ENCODE results near the gene LAMP5. TPM values are rescaled to one million over a fixed set of nuclear protein-coding genes. Genes with fewer than 3 reads are reported as not detected.

Gene LAMP5
- total and polyA plus RNA-seq, 3 experiments from 2014 or later = not detected

DNA sequence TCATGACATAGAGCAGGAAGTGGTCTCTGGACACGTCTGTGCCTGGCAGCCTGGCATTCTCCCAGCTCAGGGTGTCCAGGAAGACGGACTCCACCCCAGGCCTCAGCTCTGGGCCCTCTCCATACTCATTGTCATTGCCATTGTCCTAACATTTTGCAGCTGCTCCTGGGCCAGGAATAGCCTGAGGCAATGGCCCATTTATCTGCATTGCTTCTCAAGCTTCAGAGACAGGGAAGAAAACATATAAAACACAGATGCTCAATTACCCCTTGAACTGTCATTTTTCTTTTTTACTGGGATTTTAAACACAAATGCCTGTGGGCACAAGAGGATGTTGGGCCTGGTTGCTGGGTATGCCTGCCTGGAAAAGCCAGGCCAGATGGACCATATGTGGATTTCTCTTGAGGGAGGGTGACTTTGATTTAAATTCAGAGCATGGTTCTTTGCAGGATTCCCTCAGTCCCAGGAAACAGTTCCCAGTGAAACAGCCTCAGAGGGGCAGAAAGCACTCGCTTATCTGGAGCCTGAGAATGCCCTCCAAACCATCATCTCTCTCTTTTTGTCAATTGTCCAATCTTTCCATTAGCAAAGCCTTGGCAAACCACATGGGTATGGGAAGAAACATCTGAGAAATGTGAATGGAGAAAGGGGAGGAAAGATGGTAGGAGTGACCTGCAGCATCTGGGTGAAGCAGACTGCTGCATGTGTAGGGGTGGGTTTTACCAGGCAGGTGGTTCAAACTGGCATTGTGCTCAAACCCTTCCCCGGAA is 17.9 kb downstream of the LAMP5 start:
- no peak overlapping the region for H3K4me3 Mint-ChIP-seq
- Histone ChIP-seq H3K27ac (ENCODE audit: low read depth, low read length) (no peak overlapping the region), H3K36me3 (ENCODE audit: insufficient read depth, low read length) (no peaks in the 10 kb centered on the region), H3K4me1 (ENCODE audit: insufficient read depth, low read length) (no peaks in the 10 kb centered on the region), H3K4me3 (ENCODE audit: low read length) (no peak overlapping the region), H3K9me3 (ENCODE audit: low read length) (no peaks in the 10 kb centered on the region), H3K27me3 (ENCODE audit: insufficient read depth, low read length, poor library complexity, severe bottlenecking) (no peaks in the 10 kb centered on the region)
- no peaks in the 10 kb centered on the region for H3K27me3 Mint-ChIP-seq
- ChIA-PET CTCF (no interaction called here), POLR2A (no interaction called here)
- no peak for DNase-seq
- no peak overlapping the region for H3K27ac Mint-ChIP-seq
- H3K36me3 Mint-ChIP-seq = no peaks in the 10 kb centered on the region
- H3K4me1 Mint-ChIP-seq = no peaks in the 10 kb centered on the region
- peaks cover 0 to 7% (median 3%) of the 10 kb centered on the region in 5 donors for H3K9me3 Mint-ChIP-seq

GRCh38 chr20:9534025-9534424 is 19.6 kb downstream of the LAMP5 start:
- Mint-ChIP-seq H3K4me3 (no peak overlapping the region), H3K9me3 (peaks cover 0 to 7% (median 2%) of the 10 kb centered on the region in 5 donors), H3K27ac (no peak overlapping the region), H3K27me3 (no peaks in the 10 kb centered on the region), H3K36me3 (no peaks in the 10 kb centered on the region), H3K4me1 (no peaks in the 10 kb centered on the region)
- H3K4me3 ChIP-seq (ENCODE audit: low read length) = no peak overlapping the region
- H3K9me3 ChIP-seq (ENCODE audit: low read length) = no peaks in the 10 kb centered on the region
- H3K4me1 ChIP-seq (ENCODE audit: insufficient read depth, low read length) = no peaks in the 10 kb centered on the region
- H3K27ac ChIP-seq (ENCODE audit: low read depth, low read length) = no peak overlapping the region
- H3K27me3 ChIP-seq (ENCODE audit: insufficient read depth, low read length, poor library complexity, severe bottlenecking) = no peaks in the 10 kb centered on the region
- no peaks in the 10 kb centered on the region for H3K36me3 ChIP-seq (ENCODE audit: insufficient read depth, low read length)
- POLR2A ChIA-PET = no interaction called here
- no peak for DNase-seq
- CTCF ChIA-PET = no interaction called here

DNA sequence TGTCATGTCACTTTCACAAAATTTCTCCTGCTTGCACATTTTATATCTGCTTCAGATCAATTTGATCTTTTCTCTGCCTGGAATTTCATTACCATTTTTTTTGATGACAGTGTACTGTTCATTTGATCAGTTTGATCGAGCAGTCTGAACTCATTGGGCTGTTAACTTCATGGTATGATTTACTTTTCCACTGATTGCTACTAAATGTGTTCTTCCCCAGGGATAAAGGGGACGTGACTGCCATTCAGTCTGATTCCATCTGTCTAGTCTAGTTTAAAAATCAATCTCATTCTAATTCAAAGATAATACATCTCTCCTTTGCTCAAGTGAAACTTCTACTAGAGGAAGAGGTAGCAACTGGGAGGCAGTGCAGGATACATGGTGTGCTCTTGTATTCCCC is 21.1 kb downstream of the LAMP5 start:
- Histone ChIP-seq H3K36me3 (ENCODE audit: insufficient read depth, low read length) (no peaks in the 10 kb centered on the region), H3K27me3 (ENCODE audit: insufficient read depth, low read length, poor library complexity, severe bottlenecking) (no peaks in the 10 kb centered on the region), H3K4me3 (ENCODE audit: low read length) (no peak overlapping the region), H3K27ac (ENCODE audit: low read depth, low read length) (no peak overlapping the region), H3K4me1 (ENCODE audit: insufficient read depth, low read length) (no peaks in the 10 kb centered on the region), H3K9me3 (ENCODE audit: low read length) (no peaks in the 10 kb centered on the region)
- no peak for DNase-seq
- ChIA-PET POLR2A (no interaction called here), CTCF (interaction anchor here (1.7 kb wide), 1 partner anchor 11 kb away, joined by 4 read pairs; no protein-coding TSS in a partner anchor)
- Mint-ChIP-seq H3K9me3 (peaks cover 0 to 7% (median 2%) of the 10 kb centered on the region in 5 donors), H3K4me3 (no peak overlapping the region), H3K27me3 (no peaks in the 10 kb centered on the region), H3K4me1 (no peaks in the 10 kb centered on the region), H3K27ac (no peak overlapping the region), H3K36me3 (no peaks in the 10 kb centered on the region)

GRCh38 chr20:9543214-9543613 is 28.8 kb downstream of the LAMP5 start:
- Histone ChIP-seq H3K27ac (ENCODE audit: low read depth, low read length) (no peak overlapping the region), H3K4me1 (ENCODE audit: insufficient read depth, low read length) (no peaks in the 10 kb centered on the region), H3K27me3 (ENCODE audit: insufficient read depth, low read length, poor library complexity, severe bottlenecking) (no peaks in the 10 kb centered on the region), H3K4me3 (ENCODE audit: low read length) (no peak overlapping the region), H3K9me3 (ENCODE audit: low read length) (no peaks in the 10 kb centered on the region), H3K36me3 (ENCODE audit: insufficient read depth, low read length) (no peaks in the 10 kb centered on the region)
- H3K27me3 Mint-ChIP-seq = peaks cover 0 to 2% of the 10 kb centered on the region in 2 donors
- peaks cover 0 to 2% (median 2%) of the 10 kb centered on the region in 5 donors for H3K9me3 Mint-ChIP-seq
- no peaks in the 10 kb centered on the region for H3K4me1 Mint-ChIP-seq
- POLR2A ChIA-PET = no interaction called here
- no peaks in the 10 kb centered on the region for H3K36me3 Mint-ChIP-seq
- H3K4me3 Mint-ChIP-seq = no peak overlapping the region
- DNase-seq = no peak
- CTCF ChIA-PET = no interaction called here
- H3K27ac Mint-ChIP-seq = no peak overlapping the region

- Histone ChIP-seq H3K27me3 (ENCODE audit: insufficient read depth, low read length, poor library complexity, severe bottlenecking) (no peaks in the 10 kb centered on the region), H3K4me1 (ENCODE audit: insufficient read depth, low read length) (no peaks in the 10 kb centered on the region), H3K9me3 (ENCODE audit: low read length) (no peaks in the 10 kb centered on the region), H3K36me3 (ENCODE audit: insufficient read depth, low read length) (no peaks in the 10 kb centered on the region), H3K27ac (ENCODE audit: low read depth, low read length) (no peak overlapping the region), H3K4me3 (ENCODE audit: low read length) (no peak overlapping the region)
- DNase-seq = no peak
- no peak overlapping the region for H3K4me3 Mint-ChIP-seq
- H3K4me1 Mint-ChIP-seq = no peaks in the 10 kb centered on the region
- CTCF ChIA-PET = no interaction called here
- POLR2A ChIA-PET = no interaction called here
- H3K27me3 Mint-ChIP-seq = no peaks in the 10 kb centered on the region
- H3K36me3 Mint-ChIP-seq = no peaks in the 10 kb centered on the region
- no peak overlapping the region for H3K27ac Mint-ChIP-seq
- peaks cover 0 to 5% (median 0%) of the 10 kb centered on the region in 5 donors for H3K9me3 Mint-ChIP-seq
Observed at GRCh38 chr20:9550283-9550682, 35.9 kb downstream of the LAMP5 start.

DNA sequence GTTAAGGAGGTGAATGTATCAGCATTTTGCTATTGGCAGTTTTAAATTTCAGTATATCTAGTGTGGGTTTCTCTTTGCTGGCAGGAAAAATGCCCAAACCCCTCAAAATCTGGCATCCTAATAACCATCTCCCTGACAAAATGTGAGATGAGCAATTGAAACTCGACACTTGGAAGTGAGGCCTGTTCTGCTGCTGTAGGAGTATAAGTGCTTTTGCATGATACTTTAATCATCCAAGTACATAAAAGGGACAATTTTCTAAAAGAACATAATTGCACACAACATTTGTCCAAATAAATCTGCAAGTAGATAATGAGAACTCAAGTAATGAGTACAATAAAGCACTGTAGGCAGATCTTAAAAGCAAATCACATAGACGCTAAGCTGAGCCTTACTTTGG is 36.5 kb downstream of the LAMP5 start:
- no peaks in the 10 kb centered on the region for H3K4me1 ChIP-seq (ENCODE audit: insufficient read depth, low read length)
- Mint-ChIP-seq H3K9me3 (peaks cover 0 to 5% (median 0%) of the 10 kb centered on the region in 5 donors), H3K36me3 (no peaks in the 10 kb centered on the region), H3K27me3 (no peaks in the 10 kb centered on the region), H3K4me1 (no peaks in the 10 kb centered on the region), H3K27ac (no peak overlapping the region), H3K4me3 (no peak overlapping the region)
- no peak for DNase-seq
- CTCF ChIA-PET = no interaction called here
- POLR2A ChIA-PET = no interaction called here
- no peaks in the 10 kb centered on the region for H3K27me3 ChIP-seq (ENCODE audit: insufficient read depth, low read length, poor library complexity, severe bottlenecking)
- H3K27ac ChIP-seq (ENCODE audit: low read depth, low read length) = no peak overlapping the region
- no peak overlapping the region for H3K4me3 ChIP-seq (ENCODE audit: low read length)
- H3K36me3 ChIP-seq (ENCODE audit: insufficient read depth, low read length) = no peaks in the 10 kb centered on the region
- no peaks in the 10 kb centered on the region for H3K9me3 ChIP-seq (ENCODE audit: low read length)

- Mint-ChIP-seq H3K27me3 (no peaks in the 10 kb centered on the region), H3K36me3 (no peaks in the 10 kb centered on the region), H3K9me3 (peaks cover 0 to 5% (median 0%) of the 10 kb centered on the region in 5 donors), H3K4me3 (no peak overlapping the region), H3K27ac (no peak overlapping the region), H3K4me1 (no peaks in the 10 kb centered on the region)
- no peaks in the 10 kb centered on the region for H3K4me1 ChIP-seq (ENCODE audit: insufficient read depth, low read length)
- no peak for DNase-seq
- no peak overlapping the region for H3K27ac ChIP-seq (ENCODE audit: low read depth, low read length)
- H3K4me3 ChIP-seq (ENCODE audit: low read length) = no peak overlapping the region
- CTCF ChIA-PET = no interaction called here
- POLR2A ChIA-PET = no interaction called here
- no peaks in the 10 kb centered on the region for H3K9me3 ChIP-seq (ENCODE audit: low read length)
- no peaks in the 10 kb centered on the region for H3K36me3 ChIP-seq (ENCODE audit: insufficient read depth, low read length)
- no peaks in the 10 kb centered on the region for H3K27me3 ChIP-seq (ENCODE audit: insufficient read depth, low read length, poor library complexity, severe bottlenecking)
Observed at GRCh38 chr20:9551808-9552550, 37.6 kb downstream of the LAMP5 start.

DNA sequence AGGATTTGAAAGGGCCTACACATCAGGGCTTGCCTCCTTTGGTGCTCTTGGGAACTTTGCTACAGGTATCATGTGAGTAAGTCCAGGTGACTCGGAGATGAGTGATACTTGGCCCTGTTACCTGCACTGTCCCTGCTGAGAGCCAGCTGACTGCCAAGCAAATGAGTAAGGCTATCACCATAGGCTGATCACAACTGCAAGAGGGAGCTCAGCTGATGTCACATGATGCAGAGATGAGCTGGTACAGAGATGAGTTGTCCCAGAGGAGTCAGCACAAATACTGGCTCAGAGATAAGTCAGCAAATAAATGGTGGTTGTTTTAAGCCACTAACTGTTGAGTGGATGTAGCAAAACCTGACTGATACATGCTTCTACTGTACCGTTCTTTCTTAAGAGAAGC is 41.4 kb downstream of the LAMP5 start:
- H3K27ac ChIP-seq (ENCODE audit: low read depth, low read length) = no peak overlapping the region
- no peaks in the 10 kb centered on the region for H3K9me3 ChIP-seq (ENCODE audit: low read length)
- CTCF ChIA-PET = no interaction called here
- no peak overlapping the region for H3K4me3 Mint-ChIP-seq
- H3K27ac Mint-ChIP-seq = no peak overlapping the region
- H3K4me3 ChIP-seq (ENCODE audit: low read length) = no peak overlapping the region
- no peak for DNase-seq
- no peaks in the 10 kb centered on the region for H3K36me3 Mint-ChIP-seq
- H3K4me1 ChIP-seq (ENCODE audit: insufficient read depth, low read length) = no peaks in the 10 kb centered on the region
- no peaks in the 10 kb centered on the region for H3K27me3 Mint-ChIP-seq
- no peaks in the 10 kb centered on the region for H3K4me1 Mint-ChIP-seq
- H3K27me3 ChIP-seq (ENCODE audit: insufficient read depth, low read length, poor library complexity, severe bottlenecking) = no peaks in the 10 kb centered on the region
- H3K36me3 ChIP-seq (ENCODE audit: insufficient read depth, low read length) = no peaks in the 10 kb centered on the region
- H3K9me3 Mint-ChIP-seq = peaks cover 0 to 3% (median 0%) of the 10 kb centered on the region in 5 donors
- POLR2A ChIA-PET = no interaction called here

Data from CD8-positive, alpha-beta memory T cell (primary cell).